ENCODE data around the gene RNPS1.

RNPS1 gene

GRCh38 chr16:2210009-2210332 lies 58.0 kb downstream of the RNPS1 start:
- H3K4me3 ChIP-seq (ENCODE audit: low read length in 2 of 2), result no peak overlapping the region
- H2BK5ac ChIP-seq (ENCODE audit: low read length), result no peak overlapping the region
- no peak overlapping the region for H2BK15ac ChIP-seq (ENCODE audit: low read length)
- H3K18ac ChIP-seq (ENCODE audit: low read length), result no peak overlapping the region
- H3K4ac ChIP-seq (ENCODE audit: low read length), result no peak overlapping the region
- no peaks in the 10 kb centered on the region for H3K9me3 ChIP-seq (replicated peaks in 1 of 2; ENCODE audit: control insufficient read depth in 2 of 2, insufficient read depth in 1 of 2, low read depth in 1 of 2, low read length in 2 of 2)
- H3K27ac ChIP-seq (replicated peaks; ENCODE audit: low read length), result no peak overlapping the region
- H3K14ac ChIP-seq (ENCODE audit: low read length), result no peak overlapping the region
- H4K8ac ChIP-seq (ENCODE audit: low read depth, low read length), result no peak overlapping the region
- peaks cover 32% of the 10 kb centered on the region for H3K79me1 ChIP-seq (ENCODE audit: low read depth, low read length)
- H4K91ac ChIP-seq (ENCODE audit: low read depth, low read length, poor library complexity), result no peak overlapping the region
- peaks cover 16 to 17% of the 10 kb centered on the region in 2 donors for H3K4me1 ChIP-seq (ENCODE audit: control insufficient read depth in 2 of 2, insufficient read depth in 1 of 2, low read depth in 1 of 2, low read length in 2 of 2)
- no peak overlapping the region for H3K23ac ChIP-seq (ENCODE audit: low read depth, low read length, poor library complexity)
- H3K36me3 ChIP-seq (replicated peaks in 1 of 2; ENCODE audit: control insufficient read depth in 2 of 2, insufficient read depth in 2 of 2, low read length in 2 of 2), result peaks cover 45 to 66% of the 10 kb centered on the region in 2 donors
- H2BK120ac ChIP-seq (ENCODE audit: low read depth, low read length), result no peak overlapping the region
- peak overlapping the region; percentile 32 for H2AK5ac ChIP-seq (ENCODE audit: low read depth, low read length)
- no peak overlapping the region for H2AFZ ChIP-seq (ENCODE audit: low read length)
- DNase-seq (ENCODE audit: low spot score), result no peak
- no peak overlapping the region for H3K9ac ChIP-seq (ENCODE audit: low read depth, low read length, poor library complexity)
- no peak overlapping the region for H2BK12ac ChIP-seq (ENCODE audit: low read length)
- no peaks in the 10 kb centered on the region for H3K27me3 ChIP-seq (ENCODE audit: control insufficient read depth in 3 of 3, insufficient read depth in 3 of 3, low read depth in 1 of 3, low read length in 3 of 3)
- H3K4me2 ChIP-seq (ENCODE audit: insufficient read depth, low read length, poor library complexity, severe bottlenecking), result peak overlapping the region; percentile 11
- WGBS, 2 donors (ENCODE audit: extremely low coverage in 2 of 2, insufficient read length in 2 of 2, insufficient replicate concordance in 1 of 2), result no CpG with 5 or more reads among the region's 17 CpGs

- Histone ChIP-seq H3K4me2 (ENCODE audit: insufficient read depth, low read length, poor library complexity, severe bottlenecking) (peak overlapping the region; percentile 11), H3K79me1 (ENCODE audit: low read depth, low read length) (peaks cover 31% of the 10 kb centered on the region), H2BK12ac (ENCODE audit: low read length) (no peak overlapping the region), H3K9me3 (replicated peaks in 1 of 2; ENCODE audit: control insufficient read depth in 2 of 2, insufficient read depth in 1 of 2, low read depth in 1 of 2, low read length in 2 of 2) (no peaks in the 10 kb centered on the region), H2BK120ac (ENCODE audit: low read depth, low read length) (no peak overlapping the region), H3K27ac (replicated peaks; ENCODE audit: low read length) (no peak overlapping the region), H2AFZ (ENCODE audit: low read length) (no peak overlapping the region), H3K14ac (ENCODE audit: low read length) (no peak overlapping the region), H2AK5ac (ENCODE audit: low read depth, low read length) (no peak overlapping the region), H3K4ac (ENCODE audit: low read length) (no peak overlapping the region), H3K27me3 (ENCODE audit: control insufficient read depth in 3 of 3, insufficient read depth in 3 of 3, low read depth in 1 of 3, low read length in 3 of 3) (no peaks in the 10 kb centered on the region), H4K91ac (ENCODE audit: low read depth, low read length, poor library complexity) (no peak overlapping the region), H2BK15ac (ENCODE audit: low read length) (no peak overlapping the region), H3K36me3 (replicated peaks in 1 of 2; ENCODE audit: control insufficient read depth in 2 of 2, insufficient read depth in 2 of 2, low read length in 2 of 2) (peaks cover 45 to 66% of the 10 kb centered on the region in 2 donors), H3K4me3 (ENCODE audit: low read length in 2 of 2) (no peak overlapping the region), H3K9ac (ENCODE audit: low read depth, low read length, poor library complexity) (no peak overlapping the region), H4K8ac (ENCODE audit: low read depth, low read length) (no peak overlapping the region), H3K4me1 (ENCODE audit: control insufficient read depth in 2 of 2, insufficient read depth in 1 of 2, low read depth in 1 of 2, low read length in 2 of 2) (peaks cover 17 to 18% of the 10 kb centered on the region in 2 donors), H2BK5ac (ENCODE audit: low read length) (no peak overlapping the region), H3K23ac (ENCODE audit: low read depth, low read length, poor library complexity) (no peak overlapping the region), H3K18ac (ENCODE audit: low read length) (no peak overlapping the region)
- DNase-seq (ENCODE audit: low spot score), result no peak
- WGBS, 2 donors (ENCODE audit: extremely low coverage in 2 of 2, insufficient read length in 2 of 2, insufficient replicate concordance in 1 of 2), result no CpG with 5 or more reads among the region's 29 CpGs
Observed at GRCh38 chr16:2209258-2210008, 58.5 kb downstream of the RNPS1 start.

- H3K4ac ChIP-seq (ENCODE audit: low read length), result no peak overlapping the region
- no peak overlapping the region for H3K23ac ChIP-seq (ENCODE audit: low read depth, low read length, poor library complexity)
- H2BK120ac ChIP-seq (ENCODE audit: low read depth, low read length), result no peak overlapping the region
- no peaks in the 10 kb centered on the region for H3K27me3 ChIP-seq (ENCODE audit: control insufficient read depth in 3 of 3, insufficient read depth in 3 of 3, low read depth in 1 of 3, low read length in 3 of 3)
- H2BK15ac ChIP-seq (ENCODE audit: low read length), result no peak overlapping the region
- H4K91ac ChIP-seq (ENCODE audit: low read depth, low read length, poor library complexity), result no peak overlapping the region
- peaks cover 26% of the 10 kb centered on the region for H3K79me1 ChIP-seq (ENCODE audit: low read depth, low read length)
- no peak overlapping the region for H3K27ac ChIP-seq (replicated peaks; ENCODE audit: low read length)
- WGBS, 2 donors (ENCODE audit: extremely low coverage in 2 of 2, insufficient read length in 2 of 2, insufficient replicate concordance in 1 of 2), result no CpG with 5 or more reads among the region's 9 CpGs
- H3K18ac ChIP-seq (ENCODE audit: low read length), result no peak overlapping the region
- no peak overlapping the region for H3K9ac ChIP-seq (ENCODE audit: low read depth, low read length, poor library complexity)
- H4K8ac ChIP-seq (ENCODE audit: low read depth, low read length), result no peak overlapping the region
- no peak overlapping the region for H3K4me2 ChIP-seq (ENCODE audit: insufficient read depth, low read length, poor library complexity, severe bottlenecking)
- H3K4me3 ChIP-seq (ENCODE audit: low read length in 2 of 2), result no peak overlapping the region
- H2BK12ac ChIP-seq (ENCODE audit: low read length), result no peak overlapping the region
- H3K4me1 ChIP-seq (ENCODE audit: control insufficient read depth in 2 of 2, insufficient read depth in 1 of 2, low read depth in 1 of 2, low read length in 2 of 2), result peaks cover 17 to 18% of the 10 kb centered on the region in 2 donors
- H3K9me3 ChIP-seq (replicated peaks in 1 of 2; ENCODE audit: control insufficient read depth in 2 of 2, insufficient read depth in 1 of 2, low read depth in 1 of 2, low read length in 2 of 2), result no peaks in the 10 kb centered on the region
- H2AFZ ChIP-seq (ENCODE audit: low read length), result no peak overlapping the region
- H3K36me3 ChIP-seq (replicated peaks in 1 of 2; ENCODE audit: control insufficient read depth in 2 of 2, insufficient read depth in 2 of 2, low read length in 2 of 2), result peaks cover 45 to 66% of the 10 kb centered on the region in 2 donors
- no peak overlapping the region for H2BK5ac ChIP-seq (ENCODE audit: low read length)
- no peak for DNase-seq (ENCODE audit: low spot score)
- H3K14ac ChIP-seq (ENCODE audit: low read length), result no peak overlapping the region
- H2AK5ac ChIP-seq (ENCODE audit: low read depth, low read length), result no peak overlapping the region
Observed at GRCh38 chr16:2208772-2209171, 59.2 kb downstream of the RNPS1 start.

GRCh38 chr16:2208308-2208707 lies 59.6 kb downstream of the RNPS1 start:
- Histone ChIP-seq H3K14ac (ENCODE audit: low read length) (no peak overlapping the region), H3K4ac (ENCODE audit: low read length) (no peak overlapping the region), H2BK5ac (ENCODE audit: low read length) (no peak overlapping the region), H3K27me3 (ENCODE audit: control insufficient read depth in 3 of 3, insufficient read depth in 3 of 3, low read depth in 1 of 3, low read length in 3 of 3) (no peaks in the 10 kb centered on the region), H3K9ac (ENCODE audit: low read depth, low read length, poor library complexity) (no peak overlapping the region), H3K36me3 (replicated peaks in 1 of 2; ENCODE audit: control insufficient read depth in 2 of 2, insufficient read depth in 2 of 2, low read length in 2 of 2) (peaks cover 45 to 61% of the 10 kb centered on the region in 2 donors), H2AFZ (ENCODE audit: low read length) (no peak overlapping the region), H3K4me3 (ENCODE audit: low read length in 2 of 2) (no peak overlapping the region), H4K8ac (ENCODE audit: low read depth, low read length) (no peak overlapping the region), H3K4me2 (ENCODE audit: insufficient read depth, low read length, poor library complexity, severe bottlenecking) (no peak overlapping the region), H3K9me3 (replicated peaks in 1 of 2; ENCODE audit: control insufficient read depth in 2 of 2, insufficient read depth in 1 of 2, low read depth in 1 of 2, low read length in 2 of 2) (no peaks in the 10 kb centered on the region), H2BK12ac (ENCODE audit: low read length) (no peak overlapping the region), H3K79me1 (ENCODE audit: low read depth, low read length) (peaks cover 24% of the 10 kb centered on the region), H3K23ac (ENCODE audit: low read depth, low read length, poor library complexity) (no peak overlapping the region), H3K4me1 (ENCODE audit: control insufficient read depth in 2 of 2, insufficient read depth in 1 of 2, low read depth in 1 of 2, low read length in 2 of 2) (peaks cover 12 to 16% of the 10 kb centered on the region in 2 donors), H2BK15ac (ENCODE audit: low read length) (no peak overlapping the region), H2BK120ac (ENCODE audit: low read depth, low read length) (no peak overlapping the region), H2AK5ac (ENCODE audit: low read depth, low read length) (no peak overlapping the region), H4K91ac (ENCODE audit: low read depth, low read length, poor library complexity) (no peak overlapping the region), H3K18ac (ENCODE audit: low read length) (no peak overlapping the region), H3K27ac (replicated peaks; ENCODE audit: low read length) (no peak overlapping the region)
- no CpG with 5 or more reads among the region's 23 CpGs for WGBS, 2 donors (ENCODE audit: extremely low coverage in 2 of 2, insufficient read length in 2 of 2, insufficient replicate concordance in 1 of 2)
- DNase-seq (ENCODE audit: low spot score), result no peak
